ENCODE results near the gene C18orf63. TPM values are rescaled to one million over a fixed set of nuclear protein-coding genes. Genes with fewer than 3 reads are reported as not detected.

The C18orf63 gene
- total RNA-seq, 2 experiments from 2014 or later: not detected

- intact Hi-C loops (cut with DNase I, micrococcal nuclease): no loop called here
- CTCF ChIA-PET: no interaction called here
Observed at GRCh38 chr18:74288730-74289129, 26.9 kb upstream of the C18orf63 start.

GRCh38 chr18:74289137-74289536 lies 26.5 kb upstream of the C18orf63 start:
- no peaks in the 10 kb centered on the region for H3K9me3 ChIP-seq (ENCODE audit: control insufficient read depth in 1 of 2, insufficient read depth in 1 of 2, low read length in 2 of 2)
- no peak overlapping the region for H3K27ac ChIP-seq (ENCODE audit: low read depth in 1 of 2, low read length in 2 of 2)
- Mint-ChIP-seq H3K4me1 (ENCODE audit: low read depth) (peaks cover 16% of the 10 kb centered on the region), H3K9me3 (no peaks in the 10 kb centered on the region), H3K4me3 (no peak overlapping the region), H3K27me3 (no peaks in the 10 kb centered on the region), H3K27ac (no peak overlapping the region), H3K36me3 (ENCODE audit: low read depth) (peaks cover 8% of the 10 kb centered on the region)
- no peak for DNase-seq
- no peaks in the 10 kb centered on the region for H3K27me3 ChIP-seq (ENCODE audit: control insufficient read depth in 1 of 2, insufficient read depth in 2 of 2, low read length in 2 of 2)
- ChIA-PET POLR2A (no interaction called here), CTCF (no interaction called here)
- TF ChIP-seq CTCF (IDR thresholded peaks at IDR 0.05): no peak
- peaks cover 19% of the 10 kb centered on the region for H3K4me1 ChIP-seq (ENCODE audit: insufficient read depth, low read length)
- H3K4me3 ChIP-seq (ENCODE audit: low read length): no peak overlapping the region
- H3K36me3 ChIP-seq (ENCODE audit: insufficient read depth, low read length): no peaks in the 10 kb centered on the region
- ATAC-seq (ENCODE audit: poor library complexity): no peak
- intact Hi-C loops (cut with DNase I, micrococcal nuclease): no loop called here

More at GRCh38 chr18:74288730-74289129, 26.9 kb upstream of the C18orf63 start:
- Histone ChIP-seq H3K9me3 (ENCODE audit: control insufficient read depth in 1 of 2, insufficient read depth in 1 of 2, low read length in 2 of 2) (no peaks in the 10 kb centered on the region), H3K36me3 (ENCODE audit: insufficient read depth, low read length) (no peaks in the 10 kb centered on the region), H3K27ac (ENCODE audit: low read depth in 1 of 2, low read length in 2 of 2) (no peak overlapping the region), H3K4me3 (ENCODE audit: low read length) (no peak overlapping the region), H3K27me3 (ENCODE audit: control insufficient read depth in 1 of 2, insufficient read depth in 2 of 2, low read length in 2 of 2) (no peaks in the 10 kb centered on the region), H3K4me1 (ENCODE audit: insufficient read depth, low read length) (peaks cover 19% of the 10 kb centered on the region)
- POLR2A ChIA-PET: no interaction called here
- peaks cover 8% of the 10 kb centered on the region for H3K36me3 Mint-ChIP-seq (ENCODE audit: low read depth)
- ATAC-seq (ENCODE audit: poor library complexity): no peak
- no peak for DNase-seq
- no peaks in the 10 kb centered on the region for H3K9me3 Mint-ChIP-seq
- H3K27me3 Mint-ChIP-seq: no peaks in the 10 kb centered on the region
- peak overlapping the region; percentile 5 for H3K4me3 Mint-ChIP-seq
- TF ChIP-seq CTCF (IDR thresholded peaks at IDR 0.05): no peak
- H3K27ac Mint-ChIP-seq: no peak overlapping the region
- peaks cover 16% of the 10 kb centered on the region for H3K4me1 Mint-ChIP-seq (ENCODE audit: low read depth)

- peaks cover 8% of the 10 kb centered on the region for H3K36me3 Mint-ChIP-seq (ENCODE audit: low read depth)
- POLR2A ChIA-PET: no interaction called here
- peaks cover 16% of the 10 kb centered on the region for H3K4me1 Mint-ChIP-seq (ENCODE audit: low read depth)
- CTCF ChIA-PET: interaction anchor here (1.2 to 1.8 kb wide), 2 partner anchors 20 to 203 kb away, joined by 3 read pairs; no protein-coding TSS in a partner anchor
- Histone ChIP-seq H3K27me3 (ENCODE audit: control insufficient read depth in 1 of 2, insufficient read depth in 2 of 2, low read length in 2 of 2) (no peaks in the 10 kb centered on the region), H3K9me3 (ENCODE audit: control insufficient read depth in 1 of 2, insufficient read depth in 1 of 2, low read length in 2 of 2) (no peaks in the 10 kb centered on the region), H3K36me3 (ENCODE audit: insufficient read depth, low read length) (no peaks in the 10 kb centered on the region), H3K27ac (ENCODE audit: low read depth in 1 of 2, low read length in 2 of 2) (no peak overlapping the region), H3K4me3 (ENCODE audit: low read length) (no peak overlapping the region), H3K4me1 (ENCODE audit: insufficient read depth, low read length) (peaks cover 19% of the 10 kb centered on the region)
- peak overlapping the region; percentile 66 for H3K4me3 Mint-ChIP-seq
- H3K27me3 Mint-ChIP-seq: no peaks in the 10 kb centered on the region
- H3K27ac Mint-ChIP-seq: no peak overlapping the region
- intact Hi-C loops (cut with DNase I, micrococcal nuclease): loop anchor here (5.0 kb wide), 5 partner anchors 62 to 917 kb away; partner anchors contain the start of genes PTGR3 (in 1 of the 2) and ZNF407 (in 1 of the 2)
- ATAC-seq (ENCODE audit: poor library complexity): no peak
- no peak for TF ChIP-seq CTCF (IDR thresholded peaks at IDR 0.05)
- no peak for DNase-seq
- no peaks in the 10 kb centered on the region for H3K9me3 Mint-ChIP-seq
Observed at GRCh38 chr18:74290021-74290420, 25.6 kb upstream of the C18orf63 start.
